ENCODE measurements around the gene RAF1.

DNA sequence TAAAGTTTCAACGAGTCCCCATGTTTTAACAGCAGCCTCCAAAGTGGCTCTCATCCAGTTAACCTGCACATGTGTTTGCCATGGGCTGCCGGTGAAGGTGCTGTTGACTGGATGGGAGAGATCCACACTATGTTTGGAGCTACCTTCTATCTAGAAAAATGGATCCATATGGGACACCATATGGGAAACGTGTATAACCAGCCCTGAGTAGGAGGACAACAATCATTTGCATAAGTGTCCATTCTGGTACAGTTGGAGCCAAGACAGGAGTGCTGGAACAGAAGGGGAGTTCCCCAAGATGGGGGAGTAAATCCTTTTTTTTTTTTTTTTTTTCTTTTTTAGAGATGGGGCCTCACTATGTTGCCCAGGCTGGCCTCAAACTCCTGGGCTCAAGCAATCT is 70.4 kb downstream of the RAF1 start:
- no peak for TF ChIP-seq POLR2A (IDR thresholded peaks at IDR 0.05; ENCODE audit: low read depth, low read length)
- TF ChIP-seq CTCF (IDR thresholded peaks at IDR 0.05; ENCODE audit: extremely low read depth in 1 of 2, insufficient read depth in 1 of 2, low read depth in 1 of 2, low read length in 2 of 2), result no peak
- no peak for TF ChIP-seq POLR2AphosphoS5 (IDR thresholded peaks at IDR 0.05; ENCODE audit: insufficient read depth, low read depth, low read length)
- no peak for TF ChIP-seq EZH2 (IDR thresholded peaks at IDR 0.05; ENCODE audit: borderline replicate concordance, low read depth, low read length, severe bottlenecking)

Measured in endothelial cell of umbilical vein (primary cell).